ENCODE measurements around the gene FOXRED1. TPM values are rescaled to one million over a fixed set of nuclear protein-coding genes. Genes with fewer than 3 reads are reported as not detected.

Gene FOXRED1
- total and polyA plus RNA-seq, 2 of the 13 experiments (the other 11 are each of a cell fraction or from before 2014, with no cell fraction given) = 29.6 to 42.9 TPM

GRCh38 chr11:126303623-126304456, 34.9 kb downstream of the FOXRED1 start, which contains the start of gene DCPS (continued):
- TF ChIP-seq ZNF138 (CRISPR knock-in tag; IDR thresholded peaks at IDR 0.05; ENCODE audit: low read depth) (no peak; the same call in 1 of the 2 replicates), SMARCC2 (IDR thresholded peaks at IDR 0.05) (no peak), MXI1 (IDR thresholded peaks at IDR 0.05; ENCODE audit: borderline replicate concordance, low read depth, low read length) (peak; percentile 90; the same call in 2 of the 3 replicates), ZBTB26 (CRISPR knock-in tag; IDR thresholded peaks at IDR 0.05; ENCODE audit: borderline replicate concordance) (no peak; the same call in 1 of the 2 replicates), SP5 (CRISPR knock-in tag; IDR thresholded peaks at IDR 0.05; ENCODE audit: borderline replicate concordance, low read depth) (peak; percentile 60; the same call in 1 of the 2 replicates), ZNF761 (CRISPR knock-in tag; conservative IDR thresholded peaks at IDR 0.05) (0 out of 2 replicates have a peak, but pooled peaks have one; percentile 65), ZNF530 (CRISPR knock-in tag; IDR thresholded peaks at IDR 0.05; ENCODE audit: low read depth) (no peak), IRX3 (CRISPR knock-in tag; IDR thresholded peaks at IDR 0.05; ENCODE audit: borderline replicate concordance, low read depth) (peak; percentile 87; the same call in 1 of the 2 replicates), ZNF839 (CRISPR knock-in tag; IDR thresholded peaks at IDR 0.05; ENCODE audit: borderline replicate concordance) (no peak), IKZF4 (CRISPR knock-in tag; IDR thresholded peaks at IDR 0.05; ENCODE audit: borderline replicate concordance, low read depth, not compliant biosample characterization) (peak; percentile 96), RELA (CRISPR knock-in tag; IDR thresholded peaks at IDR 0.05) (no peak; the same call in none of the 2 replicates), NFRKB (IDR thresholded peaks at IDR 0.05) (no peak), PRPF4 (IDR thresholded peaks at IDR 0.05; ENCODE audit: low read depth, low read length, poor library complexity, severe bottlenecking) (no peak), E2F2 (CRISPR knock-in tag; IDR thresholded peaks at IDR 0.05; ENCODE audit: borderline replicate concordance) (peak; percentile 78), ZNF460 (CRISPR knock-in tag; IDR thresholded peaks at IDR 0.05; ENCODE audit: borderline replicate concordance) (no peak; the same call in 1 of the 2 replicates), LRRFIP1 (CRISPR knock-in tag; conservative IDR thresholded peaks at IDR 0.05) (peak; percentile 65; the same call in 1 of the 2 replicates), ZEB1 (IDR thresholded peaks at IDR 0.05; ENCODE audit: insufficient replicate concordance, low read depth) (no peak), ARID5B (CRISPR knock-in tag; IDR thresholded peaks at IDR 0.05) (peak; percentile 59), SNAI1 (CRISPR knock-in tag; IDR thresholded peaks at IDR 0.05; ENCODE audit: borderline replicate concordance) (no peak), ZFP62 (CRISPR knock-in tag; IDR thresholded peaks at IDR 0.05) (no peak)

Measured in HepG2 (cell line).